H1 (cell line): ENCODE data around the gene BPIFA2. TPM values are rescaled to one million over a fixed set of nuclear protein-coding genes. Genes with fewer than 3 reads are reported as not detected.

Experiments used
- CTCF ChIA-PET: fragments of 300-600 bp; sonication (Branson Sonifier 250); formaldehyde crosslinking; loops from one replicate; lab custom pipeline; 2021; ENCODE audit not compliant: partially characterized antibody; lab: Charles Lee
- POLR2A ChIA-PET: fragments of 300-600 bp; sonication (Branson Sonifier 250); formaldehyde crosslinking; loops from one replicate; lab custom pipeline; 2021; ENCODE audit warnings: inconsistent platforms; ENCODE audit not compliant: partially characterized antibody; lab: Charles Lee
- DNase-seq, 2 experiments: peaks; one replicate each; pipeline versions ENCODE4 v3.0.0 to v3.0.0-alpha.2; 2010 to 2022; ENCODE audit warnings: low spot score in 2 of 2, low read depth in 1 of 2, mixed read lengths in 1 of 2
- FAIRE-seq: peaks from 2 replicates; lab custom pipeline; 2011; peaks lifted over from hg19 to GRCh38; lab: Jason Lieb, UNC
- H2AFZ ChIP-seq: 2 replicates; pipeline ENCODE4 v1.8.1; 2012; ENCODE audit warnings: low read length, inconsistent platforms
- H2AK5ac ChIP-seq: 2 replicates; pipeline ENCODE4 v1.6.1; 2013; ENCODE audit warnings: low read depth, low read length
- H2BK120ac ChIP-seq: replicated peaks from 2 replicates; pipeline ENCODE3; 2013; ENCODE audit warnings: low read depth, low read length, inconsistent platforms
- H2BK12ac ChIP-seq: 2 replicates; pipeline ENCODE4 v1.6.1; 2013; ENCODE audit warnings: low read depth, low read length
- H2BK15ac ChIP-seq: 2 replicates; pipeline ENCODE4 v1.6.1; 2013; ENCODE audit warnings: low read length
- H2BK20ac ChIP-seq: 2 replicates; pipeline ENCODE4 v1.6.1; 2013; ENCODE audit warnings: low read length
- H2BK5ac ChIP-seq: 2 replicates; pipeline ENCODE4 v1.6.1; 2013; ENCODE audit warnings: low read depth, low read length
- H3K14ac ChIP-seq: 2 replicates; pipeline ENCODE4 v1.6.1; 2013; ENCODE audit warnings: inconsistent platforms; ENCODE audit not compliant: insufficient read length
- H3K18ac ChIP-seq: 2 replicates; pipeline ENCODE4 v1.6.1; 2013; ENCODE audit warnings: low read length; ENCODE audit errors: extremely low read depth
- H3K23ac ChIP-seq: 2 replicates; pipeline ENCODE4 v1.6.1; 2013; ENCODE audit warnings: inconsistent platforms; ENCODE audit not compliant: insufficient read length
- H3K23me2 ChIP-seq: 2 replicates; pipeline ENCODE4 v1.6.1; 2013; ENCODE audit warnings: low read depth, low read length
- H3K27ac ChIP-seq: 2 replicates; pipeline ENCODE4 v1.6.1; 2011; ENCODE audit warnings: low read depth, low read length, inconsistent platforms
- H3K27me3 ChIP-seq, 4 experiments: replicated peaks in 1 of 4; 1 replicate in 1 of 4; 2 replicates in 3 of 4; pipeline versions ENCODE4 v1.6.1 to v1.8.1; 2011 to 2013; ENCODE audit warnings: low read length in 3 of 4, mild to moderate bottlenecking in 3 of 4, inconsistent platforms in 2 of 4, mixed read lengths in 2 of 4, moderate library complexity in 1 of 4; ENCODE audit not compliant: control insufficient read depth in 3 of 4, insufficient read depth in 3 of 4; ENCODE audit errors: extremely low read depth in 1 of 4
- H3K36me3 ChIP-seq, 4 experiments: 2 replicates each; pipeline versions ENCODE4 v1.6.1 to v1.8.1; 2011 to 2013; ENCODE audit warnings: mild to moderate bottlenecking in 4 of 4, low read length in 3 of 4, moderate library complexity in 2 of 4, control low read depth in 1 of 4, inconsistent platforms in 1 of 4; ENCODE audit not compliant: insufficient read depth in 4 of 4, control insufficient read depth in 2 of 4
- H3K4ac ChIP-seq: replicated peaks from 2 replicates; pipeline ENCODE3; 2013; ENCODE audit warnings: low read length, low read depth, mixed read lengths, inconsistent platforms; ENCODE audit not compliant: insufficient read length
- H3K4me1 ChIP-seq, 4 experiments: replicated peaks in 1 of 4; 1 replicate in 1 of 4; 2 replicates in 3 of 4; pipeline versions ENCODE4 v1.6.1 to v1.8.1; 2011 to 2013; ENCODE audit warnings: low read length in 3 of 4, inconsistent platforms in 2 of 4, mixed read lengths in 1 of 4; ENCODE audit not compliant: insufficient read depth in 4 of 4, control insufficient read depth in 3 of 4
- H3K4me2 ChIP-seq, 2 experiments: 2 replicates each; pipeline versions ENCODE4 v1.6.1 to v1.8.1; 2011 to 2013; ENCODE audit warnings: low read depth in 2 of 2, low read length in 2 of 2, control low read depth in 1 of 2, inconsistent platforms in 1 of 2, mild to moderate bottlenecking in 1 of 2; ENCODE audit not compliant: insufficient read depth in 1 of 2
- H3K4me3 ChIP-seq, 4 experiments: fragments of 200-600, 300-600 bp in 1 of 4; sonication (generic), shearing (Covaris generic), sonication (Bioruptor Twin) in 1 of 4; 2 replicates each; pipeline versions ENCODE4 v1.5.1 to v1.8.1; 2011 to 2016; ENCODE audit warnings: low read length in 4 of 4, low read depth in 3 of 4, control low read depth in 2 of 4, inconsistent platforms in 2 of 4, mild to moderate bottlenecking in 2 of 4, mixed read lengths in 1 of 4, moderate library complexity in 1 of 4; ENCODE audit not compliant: insufficient read depth in 2 of 4; ENCODE audit errors: extremely low read depth in 1 of 4
- H3K56ac ChIP-seq: replicated peaks from 2 replicates; pipeline ENCODE3; 2013; ENCODE audit warnings: low read depth, mild to moderate bottlenecking, mixed read lengths, low read length, inconsistent platforms; ENCODE audit not compliant: insufficient read length
- H3K79me1 ChIP-seq: 2 replicates; pipeline ENCODE4 v1.6.1; 2013; ENCODE audit warnings: low read depth, low read length, control low read depth
- H3K79me2 ChIP-seq, 2 experiments: 2 replicates each; pipeline versions ENCODE4 v1.6.1 to v1.8.1; 2012 to 2013; ENCODE audit warnings: low read length in 2 of 2, mild to moderate bottlenecking in 2 of 2, inconsistent platforms in 1 of 2; ENCODE audit not compliant: insufficient read depth in 2 of 2, control insufficient read depth in 1 of 2
- H3K9ac ChIP-seq, 4 experiments: replicated peaks in 1 of 4; 1 replicate in 1 of 4; 2 replicates in 3 of 4; pipeline versions ENCODE4 v1.6.1 to v1.8.1; 2011 to 2013; ENCODE audit warnings: low read depth in 3 of 4, low read length in 3 of 4, control low read depth in 2 of 4, mild to moderate bottlenecking in 2 of 4, moderate library complexity in 2 of 4, inconsistent platforms in 1 of 4; ENCODE audit errors: extremely low read depth in 1 of 4
- H3K9me3 ChIP-seq, 2 experiments: 2 replicates each; pipeline versions ENCODE4 v1.6.1 to v1.8.1; 2012 to 2013; ENCODE audit warnings: mild to moderate bottlenecking in 2 of 2, moderate library complexity in 2 of 2, control low read depth in 1 of 2, inconsistent platforms in 1 of 2, low read depth in 1 of 2, low read length in 1 of 2, mixed read lengths in 1 of 2; ENCODE audit not compliant: insufficient read depth in 2 of 2
- H4K20me1 ChIP-seq, 2 experiments: replicated peaks in 1 of 2; 2 replicates each; pipeline versions ENCODE3 to v1.8.1; 2011 to 2013; ENCODE audit warnings: inconsistent platforms in 2 of 2, low read length in 2 of 2, mild to moderate bottlenecking in 1 of 2; ENCODE audit not compliant: insufficient read depth in 2 of 2, control insufficient read depth in 1 of 2
- H4K5ac ChIP-seq: 2 replicates; pipeline ENCODE4 v1.6.1; 2013; ENCODE audit warnings: low read length, low read depth, mixed read lengths, inconsistent platforms; ENCODE audit not compliant: insufficient read length
- H4K8ac ChIP-seq: 2 replicates; pipeline ENCODE4 v1.8.0; 2013; ENCODE audit warnings: mild to moderate bottlenecking, moderate library complexity, low read length, inconsistent platforms; ENCODE audit not compliant: insufficient read depth; ENCODE audit errors: extremely low read depth
- H4K91ac ChIP-seq: replicated peaks from 2 replicates; pipeline ENCODE3; 2013; ENCODE audit warnings: low read length, mixed read lengths, inconsistent platforms; ENCODE audit not compliant: insufficient read length
- NANOG ChIP-seq: IDR thresholded peaks from 2 replicates; pipeline ENCODE4 v1.6.1; 2011; ENCODE audit warnings: low read length, low read depth, mild to moderate bottlenecking, inconsistent platforms; ENCODE audit not compliant: insufficient read depth, poor library complexity, severe bottlenecking
- RAD21 ChIP-seq, 2 experiments: IDR thresholded peaks in 1 of 2; conservative IDR thresholded peaks in 1 of 2; 2 replicates each; pipeline ENCODE4 v1.6.1; 2011; ENCODE audit warnings: low read depth in 2 of 2, low read length in 2 of 2, improper control_type of control experiment in 1 of 2, inconsistent platforms in 1 of 2, mild to moderate bottlenecking in 1 of 2, moderate library complexity in 1 of 2
- RBBP5 ChIP-seq: IDR thresholded peaks from 2 replicates; pipeline ENCODE4 v1.7.1; 2012; ENCODE audit warnings: low read depth, mild to moderate bottlenecking, inconsistent platforms, low read length, moderate library complexity, borderline replicate concordance
- SP1 ChIP-seq: IDR thresholded peaks from 2 replicates; pipeline ENCODE4 v1.6.1; 2011; ENCODE audit warnings: low read depth, low read length
- WGBS, 2 experiments: shearing (Covaris generic) in 1 of 2; methylation state at CpG; one replicate each; pipeline versions ENCODE4 v1.1.6 to v1.1.7; 2013 to 2015; ENCODE audit warnings: low lambda C conversion rate in 2 of 2, mixed read lengths in 2 of 2, inconsistent platforms in 1 of 2, low coverage in 1 of 2, missing lambda C conversion rate in 1 of 2; ENCODE audit not compliant: insufficient replicate concordance in 2 of 2, insufficient coverage in 1 of 2, insufficient read length in 1 of 2; ENCODE audit errors: extremely low coverage in 1 of 2, missing lambda C conversion rate in 1 of 2; 5-methylcytosine and 5-hydroxymethylcytosine counted together
- polyA plus RNA-seq, 7 experiments: library from polyadenylated mRNA; depleted of rRNA in 3 of 7; stranded (reverse) in 5 of 7; unstranded in 2 of 7; fragments of >200 nt in 5 of 7; fragments of 200-250 nt in 2 of 7; gene quantifications; 1 replicate in 5 of 7; 2 replicates in 1 of 7; 4 replicates in 1 of 7; pipeline versions ENCODE4 v1.2.1 to v1.2.3, GENCODE V29; 2011 to 2013; ENCODE audit warnings: missing spikeins in 2 of 7, mixed read lengths in 2 of 7
- total RNA-seq: library from RNA; stranded (reverse); fragmentation: NEBNext Ultra II Directional; extraction: Animal tissue kit (Norgen Biotek cat#: 25700); gene quantifications from 2 replicates; pipeline ENCODE4 v1.2.1, GENCODE V29; 2021
- TF ChIP-seq, protein P1 (sequence below), 3 experiments: IDR thresholded peaks; 1 replicate in 2 of 3; 2 replicates in 1 of 3; pipeline versions ENCODE4 v1.5.1 to v1.6.1; 2011; ENCODE audit warnings: low read length in 3 of 3, mild to moderate bottlenecking in 3 of 3, inconsistent platforms in 2 of 3, low read depth in 1 of 3, moderate library complexity in 1 of 3; ENCODE audit not compliant: insufficient read depth in 1 of 3; ENCODE audit errors: control extremely low read depth in 1 of 3
- TF ChIP-seq, protein P2 (sequence below): IDR thresholded peaks from 2 replicates; pipeline ENCODE4 v1.6.1; 2011; ENCODE audit warnings: low read depth, mild to moderate bottlenecking, low read length; ENCODE audit not compliant: insufficient read depth

The BPIFA2 gene
- total and polyA plus RNA-seq, 2 of the 8 experiments (the other 6 are each of a cell fraction or from before 2014, with no cell fraction given), result not detected

DNA sequence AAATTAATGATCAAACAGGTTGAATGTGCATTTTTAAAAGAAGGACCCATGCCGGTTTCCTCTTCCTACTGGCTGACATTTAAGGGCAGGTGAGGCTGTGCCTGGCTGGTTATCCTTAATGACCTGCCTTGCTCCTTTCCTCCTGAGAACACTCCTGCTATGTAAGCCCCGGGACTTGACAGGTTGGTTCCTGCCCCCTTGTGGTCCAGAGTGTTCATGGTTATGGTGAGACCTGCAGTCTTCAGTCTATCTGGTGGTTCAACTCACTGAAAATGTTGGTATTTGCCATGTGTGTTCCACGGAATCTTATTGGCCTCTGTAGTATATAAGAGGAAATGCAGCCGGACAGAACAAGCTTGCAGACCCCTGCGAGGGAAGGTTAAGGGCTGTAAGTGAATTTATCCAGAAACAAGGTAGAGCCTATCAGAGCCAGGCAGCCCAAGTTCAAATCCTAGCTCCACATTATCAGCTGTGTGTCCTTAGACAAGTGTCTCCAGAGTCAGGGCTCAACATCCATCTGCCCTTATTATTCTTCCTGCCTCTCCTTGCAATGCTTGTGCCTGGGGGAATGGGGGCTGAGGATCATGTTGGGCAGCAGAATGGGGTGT is 44.0 kb downstream of the BPIFA2 start:
- Histone ChIP-seq H3K14ac (no peak overlapping the region), H3K36me3 (no peaks in the 10 kb centered on the region), H3K27me3 (peaks cover 0 to 3% (median 1%) of the 10 kb centered on the region in 4 experiments; a peak in 4 of 7 replicates), H2BK120ac (no peak overlapping the region), H3K9me3 (no peaks in the 10 kb centered on the region), H4K91ac (no peak overlapping the region), H3K9ac (no peak overlapping the region), H2AFZ (no peak overlapping the region), H2BK5ac (no peak overlapping the region), H2AK5ac (no peak overlapping the region), H3K18ac (no peak overlapping the region), H3K23ac (no peak overlapping the region), H3K4me2 (no peak overlapping the region), H2BK15ac (no peak overlapping the region), H3K79me1 (no peaks in the 10 kb centered on the region), H3K4ac (no peak overlapping the region), H2BK12ac (no peak overlapping the region), H3K23me2 (no peaks in the 10 kb centered on the region), H3K56ac (no peak overlapping the region), H4K20me1 (peaks cover 0 to 3% of the 10 kb centered on the region in 2 experiments), H3K79me2 (no peaks in the 10 kb centered on the region), H4K5ac (no peak overlapping the region), H3K4me3 (no peak overlapping the region), H4K8ac (no peak overlapping the region), H3K4me1 (0 out of 7 replicates have a peak, but pooled peaks cover 0 to 2% (median 0%) of the 10 kb centered on the region in 4 experiments), H3K27ac (no peak overlapping the region), H2BK20ac (no peak overlapping the region)
- peak; percentile 39 to 64 for DNase-seq
- POLR2A ChIA-PET, result no interaction called here
- TF ChIP-seq, protein P1, sequence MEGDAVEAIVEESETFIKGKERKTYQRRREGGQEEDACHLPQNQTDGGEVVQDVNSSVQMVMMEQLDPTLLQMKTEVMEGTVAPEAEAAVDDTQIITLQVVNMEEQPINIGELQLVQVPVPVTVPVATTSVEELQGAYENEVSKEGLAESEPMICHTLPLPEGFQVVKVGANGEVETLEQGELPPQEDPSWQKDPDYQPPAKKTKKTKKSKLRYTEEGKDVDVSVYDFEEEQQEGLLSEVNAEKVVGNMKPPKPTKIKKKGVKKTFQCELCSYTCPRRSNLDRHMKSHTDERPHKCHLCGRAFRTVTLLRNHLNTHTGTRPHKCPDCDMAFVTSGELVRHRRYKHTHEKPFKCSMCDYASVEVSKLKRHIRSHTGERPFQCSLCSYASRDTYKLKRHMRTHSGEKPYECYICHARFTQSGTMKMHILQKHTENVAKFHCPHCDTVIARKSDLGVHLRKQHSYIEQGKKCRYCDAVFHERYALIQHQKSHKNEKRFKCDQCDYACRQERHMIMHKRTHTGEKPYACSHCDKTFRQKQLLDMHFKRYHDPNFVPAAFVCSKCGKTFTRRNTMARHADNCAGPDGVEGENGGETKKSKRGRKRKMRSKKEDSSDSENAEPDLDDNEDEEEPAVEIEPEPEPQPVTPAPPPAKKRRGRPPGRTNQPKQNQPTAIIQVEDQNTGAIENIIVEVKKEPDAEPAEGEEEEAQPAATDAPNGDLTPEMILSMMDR (IDR thresholded peaks at IDR 0.05; ENCODE audit: control extremely low read depth in 1 of 3, insufficient read depth in 1 of 3, low read depth in 1 of 3, low read length in 3 of 3), result peak; percentile 72 to 88 (median 87)
- TF ChIP-seq SP1, result no peak
- TF ChIP-seq RBBP5, result no peak
- peak; percentile 81 to 85 for TF ChIP-seq RAD21 (IDR thresholded peaks at IDR 0.05 in 1 of 2, conservative IDR thresholded peaks at IDR 0.05 in 1 of 2; ENCODE audit: low read depth in 2 of 2, low read length in 2 of 2)
- TF ChIP-seq, protein P2, sequence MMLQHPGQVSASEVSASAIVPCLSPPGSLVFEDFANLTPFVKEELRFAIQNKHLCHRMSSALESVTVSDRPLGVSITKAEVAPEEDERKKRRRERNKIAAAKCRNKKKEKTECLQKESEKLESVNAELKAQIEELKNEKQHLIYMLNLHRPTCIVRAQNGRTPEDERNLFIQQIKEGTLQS, result no peak
- TF ChIP-seq NANOG, result no peak
- CTCF ChIA-PET, result interaction anchor here (0.6 to 4.6 kb wide), 37 partner anchors 9 to 442 kb away, joined by 3 to 38 read pairs (median 4); no protein-coding TSS in a partner anchor
- peak; percentile 82 for FAIRE-seq
- WGBS, 2 experiments, result 27% methylated on average over 5 of the region's 5 CpGs; no CpG with 5 or more reads in 1 of the 2 experiments
